ENCODE data around the gene TTC39C. TPM values are rescaled to one million over a fixed set of nuclear protein-coding genes. Genes with fewer than 3 reads are reported as not detected.
"Not testable (repeated sequence)": the region's sequence is repeated elsewhere in the genome, so short reads cannot be mapped to it uniquely, and the experiment has no call there.

TTC39C gene
- total and polyA plus RNA-seq, 2 of the 8 experiments (the other 6 are each of a cell fraction or from before 2014, with no cell fraction given): 8.1 to 79.1 TPM

DNA sequence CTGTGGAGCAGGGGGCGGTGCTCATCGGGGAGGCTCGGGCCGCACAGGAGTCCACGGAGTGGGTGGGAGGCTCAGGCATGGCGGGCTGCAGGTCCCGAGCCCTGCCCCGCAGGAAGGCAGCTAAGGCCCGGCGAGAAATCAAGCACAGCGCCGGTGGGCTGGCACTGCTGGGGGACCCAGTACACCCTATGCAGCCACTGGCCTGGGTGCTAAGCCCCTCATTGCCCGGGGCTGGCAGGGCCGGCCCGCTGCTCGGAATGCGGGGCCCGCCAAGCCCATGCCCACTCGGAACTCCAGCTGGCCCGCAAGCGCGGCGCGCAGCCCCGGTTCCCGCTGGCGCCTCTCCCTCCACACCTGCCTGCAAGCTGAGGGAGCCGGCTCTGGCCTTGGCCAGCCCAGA lies 135.0 kb downstream of the TTC39C start:
- not testable (repeated sequence) for H3K9me3 ChIP-seq (ENCODE audit: insufficient read depth in 2 of 2, low read depth in 1 of 2, low read length in 1 of 2); H2BK5ac ChIP-seq (ENCODE audit: low read depth, low read length); H4K8ac ChIP-seq (ENCODE audit: extremely low read depth, insufficient read depth, low read length); H3K27ac ChIP-seq (ENCODE audit: low read depth, low read length); H2BK20ac ChIP-seq (ENCODE audit: low read length); FAIRE-seq; DNase-seq (ENCODE audit: low read depth in 1 of 2, low spot score in 2 of 2); H3K4me3 ChIP-seq (ENCODE audit: extremely low read depth in 1 of 4, insufficient read depth in 2 of 4, low read depth in 3 of 4, low read length in 4 of 4); H3K9ac ChIP-seq (replicated peaks in 1 of 4; ENCODE audit: extremely low read depth in 1 of 4, low read depth in 3 of 4, low read length in 3 of 4); H3K18ac ChIP-seq (ENCODE audit: extremely low read depth, low read length); H2AFZ ChIP-seq (ENCODE audit: low read length); H3K56ac ChIP-seq (replicated peaks; ENCODE audit: insufficient read length, low read depth, low read length); H3K23me2 ChIP-seq (ENCODE audit: low read depth, low read length); H3K79me2 ChIP-seq (ENCODE audit: control insufficient read depth in 1 of 2, insufficient read depth in 2 of 2, low read length in 2 of 2); H3K4ac ChIP-seq (replicated peaks; ENCODE audit: insufficient read length, low read depth, low read length); H3K4me1 ChIP-seq (replicated peaks in 1 of 4; ENCODE audit: control insufficient read depth in 3 of 4, insufficient read depth in 4 of 4, low read length in 3 of 4); H3K27me3 ChIP-seq (replicated peaks in 1 of 4; ENCODE audit: control insufficient read depth in 3 of 4, extremely low read depth in 1 of 4, insufficient read depth in 3 of 4, low read length in 3 of 4); H2BK120ac ChIP-seq (replicated peaks; ENCODE audit: low read depth, low read length); H2AK5ac ChIP-seq (ENCODE audit: low read depth, low read length); H3K4me2 ChIP-seq (ENCODE audit: insufficient read depth in 1 of 2, low read depth in 2 of 2, low read length in 2 of 2); H4K5ac ChIP-seq (ENCODE audit: insufficient read length, low read depth, low read length); H4K91ac ChIP-seq (replicated peaks; ENCODE audit: insufficient read length, low read length); H3K14ac ChIP-seq (ENCODE audit: insufficient read length); H4K20me1 ChIP-seq (replicated peaks in 1 of 2; ENCODE audit: control insufficient read depth in 1 of 2, insufficient read depth in 2 of 2, low read length in 2 of 2); H2BK12ac ChIP-seq (ENCODE audit: low read depth, low read length); H3K79me1 ChIP-seq (ENCODE audit: low read depth, low read length); H2BK15ac ChIP-seq (ENCODE audit: low read length); H3K23ac ChIP-seq (ENCODE audit: insufficient read length)
- WGBS, 2 experiments (ENCODE audit: extremely low coverage in 1 of 2, insufficient coverage in 1 of 2, insufficient read length in 1 of 2, insufficient replicate concordance in 2 of 2, low coverage in 1 of 2, low lambda C conversion rate in 2 of 2, missing lambda C conversion rate in 1 of 2): 98% methylated on average over 22 of the region's 28 CpGs; no CpG with 5 or more reads in 1 of the 2 experiments
- ChIA-PET CTCF (ENCODE audit: partially characterized antibody) (interaction anchor here (1.3 kb wide), 1 partner anchor 230 kb away, joined by 3 read pairs; no protein-coding TSS in a partner anchor), POLR2A (ENCODE audit: partially characterized antibody) (interaction anchor here (1.1 to 4.7 kb wide), 3 partner anchors 8 to 11 kb away, joined by 3 to 30 read pairs (median 3); partner anchors contain the start of gene CABYR)
- peaks cover 0 to 16% (median 5%) of the 10 kb centered on the region in 4 experiments; a peak in 3 of 8 replicates for H3K36me3 ChIP-seq (ENCODE audit: control insufficient read depth in 2 of 4, insufficient read depth in 4 of 4, low read length in 3 of 4)

All from H1 (cell line).